ENCODE data around the gene CWC25. TPM values are rescaled to one million over a fixed set of nuclear protein-coding genes. Genes with fewer than 3 reads are reported as not detected.
"Not testable (repeated sequence)": the region's sequence is repeated elsewhere in the genome, so short reads cannot be mapped to it uniquely, and the experiment has no call there.

Gene CWC25
- total RNA-seq, 1 donor from 2014 or later, result 22.4 TPM

DNA sequence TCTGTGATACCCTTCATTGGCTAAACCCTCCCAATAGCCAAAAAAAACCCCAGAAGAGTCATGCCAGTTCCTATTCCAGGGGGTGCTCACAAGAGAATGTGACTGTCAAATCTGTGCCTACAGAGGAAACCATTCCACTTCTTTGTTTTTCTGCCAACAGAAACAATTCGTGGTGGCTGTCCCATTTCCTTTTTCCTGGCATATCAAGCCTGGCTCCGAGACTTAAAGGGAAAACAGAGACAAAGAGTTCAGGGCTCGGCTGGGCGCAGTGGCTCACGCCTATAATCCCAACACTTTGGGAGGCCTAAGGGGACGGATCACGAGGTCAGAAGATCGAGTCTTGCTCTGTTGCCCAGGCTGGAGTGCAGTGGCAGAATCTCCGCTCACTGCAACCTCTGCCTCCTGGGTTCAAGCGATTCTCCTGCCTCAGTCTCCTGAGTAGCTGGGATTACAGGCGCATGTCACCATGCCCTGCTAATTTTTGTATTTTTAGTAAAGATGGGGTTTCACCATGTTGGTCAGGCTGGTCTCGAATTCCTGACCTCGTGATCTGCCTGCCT, 34.9 kb downstream of the CWC25 start:
- DNase-seq (ENCODE audit: low spot score), result not testable (repeated sequence)

DNA sequence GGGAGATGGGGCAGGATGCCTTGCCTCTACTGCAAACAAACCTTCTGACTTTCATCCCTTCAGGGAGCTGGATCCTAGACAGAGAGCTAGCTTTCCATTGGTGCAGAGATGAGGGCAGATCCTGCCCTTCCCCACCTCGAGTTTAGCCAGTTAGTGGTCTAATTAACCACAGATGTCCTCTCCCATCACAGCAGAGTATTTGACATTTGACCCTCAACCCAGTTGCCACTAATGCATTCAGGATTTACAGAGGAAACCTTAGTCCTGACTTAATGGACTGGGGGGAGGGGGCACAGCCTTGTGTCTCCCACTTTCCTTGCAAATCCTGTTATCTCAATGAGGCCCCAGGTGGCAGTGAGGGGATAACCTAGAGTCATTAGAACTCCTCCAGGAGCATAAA, 35.9 kb downstream of the CWC25 start:
- no peak for DNase-seq (ENCODE audit: low spot score)

DNA sequence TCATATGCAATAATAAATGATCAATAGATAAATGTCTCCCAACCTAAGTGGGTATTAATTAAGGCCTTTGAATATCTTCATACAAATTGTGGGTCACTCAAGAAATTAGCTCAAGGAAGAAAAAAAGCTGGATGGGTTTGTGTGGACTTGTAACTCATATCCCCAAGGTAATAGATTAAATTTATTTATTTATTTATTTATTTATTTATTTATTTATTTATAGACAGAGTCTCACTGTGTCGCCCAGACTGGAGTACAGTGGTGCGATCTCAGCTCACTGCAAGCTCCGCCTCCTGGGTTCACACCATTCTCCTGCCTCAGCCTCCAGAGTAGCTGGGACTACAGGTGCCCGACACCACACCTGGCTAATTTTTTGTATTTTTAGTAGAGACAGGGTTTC, 37.1 kb downstream of the CWC25 start:
- DNase-seq (ENCODE audit: low spot score), result not testable (repeated sequence)

DNA sequence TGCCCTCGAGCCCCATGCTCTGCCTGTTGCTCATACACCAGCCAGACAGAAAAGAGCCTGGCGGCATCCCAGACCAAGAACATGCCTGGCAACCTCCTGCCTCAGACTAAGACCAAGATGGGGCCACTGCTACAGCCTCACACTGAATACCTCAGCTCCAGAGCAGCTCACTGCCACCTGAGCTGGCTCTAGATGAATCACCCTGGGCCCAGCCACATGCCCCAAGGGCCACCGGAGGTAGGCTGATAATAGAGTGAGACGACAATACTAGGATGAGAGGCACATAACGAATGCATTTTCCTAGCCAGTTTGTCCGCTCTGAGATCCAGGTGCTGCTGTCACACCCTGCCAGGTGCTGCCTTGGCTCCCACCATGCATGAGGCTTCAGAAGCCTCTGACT, 38.7 kb downstream of the CWC25 start:
- DNase-seq (ENCODE audit: low spot score), result no peak

DNA sequence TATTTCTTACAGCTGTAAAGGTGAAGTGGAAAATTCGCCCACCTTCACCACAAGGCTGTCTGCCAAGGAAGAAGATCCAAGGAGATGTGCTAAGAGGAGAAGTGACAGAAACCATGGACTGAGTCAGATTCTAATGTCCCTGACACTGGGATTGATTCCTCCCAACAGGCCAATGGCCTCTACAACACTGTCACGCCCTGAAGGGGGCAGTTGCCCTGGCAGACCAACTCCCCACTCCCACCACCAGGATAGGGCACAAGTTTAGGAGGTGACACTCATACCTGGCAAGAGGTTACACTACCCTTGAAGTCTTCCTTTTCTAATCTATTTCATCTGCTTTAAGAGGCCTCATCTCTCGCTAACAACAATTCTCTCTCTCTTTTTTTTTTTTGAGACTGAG, 41.9 kb downstream of the CWC25 start:
- DNase-seq (ENCODE audit: low spot score), result no peak

DNA sequence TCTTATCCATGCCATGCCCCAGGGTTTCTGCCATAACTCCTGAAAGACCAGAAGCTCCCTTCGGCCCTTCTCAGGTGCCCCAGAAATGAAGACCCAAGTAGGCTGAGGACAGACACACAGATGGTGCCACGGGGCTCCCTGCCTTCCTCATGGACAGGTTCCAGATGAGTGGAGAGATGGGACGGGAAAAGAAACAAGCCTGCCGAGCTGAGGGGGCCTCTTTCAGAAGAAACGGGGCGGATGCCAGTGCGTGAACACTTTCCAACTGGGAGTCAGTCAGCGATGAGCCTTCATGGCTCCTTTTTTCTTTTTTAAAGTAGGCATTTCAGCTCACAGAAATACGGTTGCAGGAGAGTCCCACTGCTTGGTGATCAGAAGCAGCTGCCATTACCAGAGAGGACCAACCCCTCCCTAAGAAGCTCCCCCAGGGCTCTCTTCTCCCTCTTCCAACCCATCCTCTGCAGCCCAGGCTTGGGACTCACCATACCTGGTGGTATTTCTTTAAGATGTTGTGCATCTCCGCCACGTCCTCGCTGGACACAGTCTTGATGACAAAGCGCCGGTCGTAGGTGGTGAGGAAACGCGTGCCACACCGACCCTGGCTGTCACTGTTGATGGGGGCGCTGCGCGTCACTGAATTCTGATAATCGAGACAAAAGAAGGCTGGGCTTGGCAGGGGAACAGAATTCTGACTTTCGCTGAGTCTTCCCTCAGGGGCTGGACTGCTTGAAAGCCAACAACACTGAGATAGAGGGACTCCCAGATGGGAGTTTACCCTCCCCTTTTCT, 45.0 kb downstream of the CWC25 start:
- no peak for DNase-seq (ENCODE audit: low spot score)

DNA sequence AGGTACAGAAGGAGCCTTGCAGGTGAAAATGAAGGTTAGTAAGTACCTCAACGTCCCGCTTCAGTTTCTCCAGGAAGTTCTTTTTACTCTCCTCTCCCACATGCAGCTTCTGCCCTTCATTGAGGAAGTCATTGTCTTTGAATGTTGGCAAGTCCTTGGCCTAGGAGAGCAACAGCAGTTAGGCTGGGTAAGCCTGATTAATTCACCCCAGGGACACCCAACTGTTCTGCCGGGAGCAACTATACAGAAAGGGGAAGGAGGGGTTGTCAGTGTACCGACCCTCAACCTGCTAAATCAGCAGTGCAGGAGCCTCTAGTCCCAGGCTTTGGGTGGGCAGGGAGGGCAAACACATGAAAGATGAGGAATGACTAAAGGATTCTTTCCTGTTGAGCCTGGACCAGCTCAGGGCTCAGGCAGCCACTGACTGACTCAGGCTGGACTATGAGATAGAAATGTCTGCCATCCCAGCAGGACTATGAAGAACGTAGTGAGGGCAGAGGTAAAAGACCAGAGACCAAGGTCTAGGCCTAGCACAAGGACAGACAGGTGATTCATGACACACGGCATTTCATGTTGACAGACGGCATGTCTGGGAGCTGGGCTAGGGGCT, 47.4 kb downstream of the CWC25 start:
- no peak for DNase-seq (ENCODE audit: low spot score)

DNA sequence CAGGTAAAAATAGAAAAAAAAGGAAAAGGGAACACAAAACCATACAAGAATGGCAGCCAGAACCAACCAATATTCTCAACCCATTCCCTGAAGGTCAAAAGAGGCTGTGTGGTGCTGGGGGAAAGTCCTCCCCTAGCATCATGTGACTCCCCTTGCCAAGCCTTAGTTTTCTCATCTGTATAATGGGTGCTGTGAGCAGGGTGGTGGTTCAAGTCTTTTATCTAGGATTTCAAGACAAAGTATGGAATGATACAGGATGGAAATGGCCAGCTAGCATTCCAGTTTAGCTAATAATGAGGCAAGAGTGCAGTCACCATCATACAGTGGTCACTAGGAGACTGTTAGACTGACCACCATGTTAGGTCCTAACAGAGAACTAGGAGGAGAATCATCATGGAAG, 51.9 kb downstream of the CWC25 start:
- DNase-seq (ENCODE audit: low spot score), result no peak

DNA sequence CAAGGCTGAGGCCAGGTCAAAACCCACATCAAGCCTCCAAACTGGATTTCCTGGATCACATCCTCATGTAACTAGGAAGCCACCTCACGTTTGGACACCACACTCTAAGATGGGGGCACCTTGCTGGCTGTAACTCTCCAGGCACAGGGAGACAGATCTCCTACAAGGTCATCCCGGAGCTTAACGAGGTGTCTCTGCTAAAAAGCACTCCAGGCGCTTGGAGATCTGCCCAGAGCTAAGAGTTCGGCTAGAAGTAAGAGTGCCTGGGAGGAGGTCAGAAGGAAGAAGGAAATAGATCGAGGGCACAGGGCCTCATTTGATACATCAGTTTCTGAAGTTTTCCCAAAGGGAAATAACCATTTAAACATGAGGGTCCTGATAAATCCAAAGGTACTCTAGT, 56.7 kb downstream of the CWC25 start:
- no peak for DNase-seq (ENCODE audit: low spot score)

DNA sequence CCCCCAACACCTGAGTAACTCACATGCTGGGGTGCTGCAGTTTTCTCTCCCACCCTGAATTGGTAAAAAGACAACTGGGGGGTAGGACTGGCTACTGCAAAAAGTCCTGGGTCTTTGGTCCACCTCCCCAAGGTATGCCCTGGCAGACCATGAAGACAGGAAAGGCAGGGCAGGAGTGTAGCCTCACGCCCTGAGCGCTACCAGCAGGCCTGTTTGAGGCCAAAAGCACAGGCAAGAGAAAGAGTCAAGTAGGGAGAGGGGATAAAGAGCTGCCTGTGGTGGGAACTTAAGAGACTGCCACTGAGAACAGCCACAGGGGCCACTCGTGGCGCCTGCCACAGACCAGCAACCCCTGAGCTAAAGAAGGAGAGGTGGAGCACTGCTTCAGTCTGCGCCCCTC, 58.8 kb downstream of the CWC25 start:
- DNase-seq (ENCODE audit: low spot score), result no peak

DNA sequence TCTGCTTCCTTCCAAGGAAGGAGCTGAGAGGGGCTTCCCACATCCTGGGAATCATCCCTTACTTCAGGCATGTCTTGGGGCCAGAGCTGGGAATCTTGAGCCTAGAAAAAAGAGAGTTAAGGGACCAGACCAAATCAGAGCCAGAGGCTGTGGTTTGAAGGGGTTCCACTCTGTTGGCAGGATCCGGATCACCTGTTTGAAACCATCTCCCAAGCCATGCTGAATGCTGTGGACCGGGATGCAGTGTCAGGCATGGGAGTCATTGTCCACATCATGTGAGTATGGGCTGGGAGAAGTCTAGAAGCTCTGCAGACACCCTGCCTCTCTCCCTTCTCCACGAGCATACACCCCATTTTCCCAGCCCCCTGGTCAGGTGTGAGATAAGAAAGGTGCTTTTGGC, 62.9 kb downstream of the CWC25 start:
- DNase-seq (ENCODE audit: low spot score), result no peak

DNA sequence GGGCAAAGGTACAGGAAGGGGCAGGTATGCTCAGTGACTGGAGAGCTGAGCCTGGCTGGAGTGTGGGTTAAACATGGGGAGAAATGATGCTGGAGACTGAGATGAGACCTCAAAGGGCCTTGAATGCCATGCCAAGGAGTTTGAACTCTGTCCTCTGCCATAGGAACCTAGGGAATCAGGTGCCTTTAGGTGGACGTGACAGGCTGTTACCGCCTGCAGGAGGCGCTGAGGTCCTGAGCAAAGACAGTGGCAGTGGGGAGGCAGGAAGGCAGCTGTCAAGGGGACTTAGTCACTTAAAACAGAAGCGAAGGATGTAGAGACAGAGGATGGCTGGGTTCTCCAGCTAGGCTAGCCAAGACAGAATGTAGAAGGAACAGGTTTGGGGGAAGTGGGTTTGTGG, 63.5 kb downstream of the CWC25 start:
- DNase-seq (ENCODE audit: low spot score), result no peak

DNA sequence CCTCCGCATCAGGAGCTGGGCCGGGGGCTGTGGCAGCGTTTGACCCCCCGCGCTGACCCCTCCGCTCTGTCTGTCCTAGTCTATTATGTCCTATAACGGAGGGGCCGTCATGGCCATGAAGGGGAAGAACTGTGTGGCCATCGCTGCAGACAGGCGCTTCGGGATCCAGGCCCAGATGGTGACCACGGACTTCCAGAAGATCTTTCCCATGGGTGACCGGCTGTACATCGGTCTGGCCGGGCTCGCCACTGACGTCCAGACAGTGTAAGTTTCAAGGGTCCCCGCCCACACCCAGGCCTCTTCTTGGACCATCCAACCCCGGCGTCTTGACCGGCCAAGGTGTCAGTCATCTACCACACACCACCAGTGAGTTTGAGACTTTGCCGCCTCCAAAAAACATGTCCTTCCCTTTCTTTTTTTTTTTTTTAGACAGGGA, 72.0 kb downstream of the CWC25 start:
- DNase-seq (ENCODE audit: low spot score), result no peak

DNA sequence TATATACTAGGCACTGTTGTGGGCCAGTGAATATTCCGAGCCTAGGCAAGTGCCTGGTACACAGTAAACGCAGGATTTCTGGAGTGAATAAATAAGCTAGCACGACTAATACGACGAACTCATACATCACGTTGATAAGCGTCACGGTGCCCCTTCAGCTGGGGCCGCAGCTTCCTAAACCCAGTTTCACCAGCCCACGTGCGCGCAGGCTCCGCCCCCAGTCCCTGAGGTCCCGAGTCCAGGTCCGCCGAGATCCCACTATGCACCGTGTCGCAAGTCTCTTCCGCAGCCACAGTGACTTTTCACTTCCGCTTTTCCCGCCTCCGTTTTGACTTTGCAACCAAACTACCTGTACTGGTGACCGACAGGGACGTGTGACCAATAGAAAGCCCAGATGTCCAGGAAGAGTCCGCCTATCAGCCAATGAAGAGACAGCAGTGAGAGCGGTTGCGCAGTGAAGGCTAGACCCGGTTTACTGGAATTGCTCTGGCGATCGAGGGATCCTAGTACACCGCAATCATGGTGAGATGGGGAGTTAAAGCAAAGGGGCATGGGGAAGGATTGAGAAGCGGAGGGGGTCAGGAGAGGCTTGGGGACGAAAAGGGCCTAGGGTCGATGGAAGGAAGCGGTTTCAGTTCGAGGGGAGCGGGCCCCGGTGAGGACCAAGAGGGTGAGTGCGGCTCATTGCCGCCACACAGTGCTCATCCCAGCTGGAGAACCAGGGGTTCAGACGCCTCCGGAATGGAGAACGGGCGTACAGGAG, 72.6 kb downstream of the CWC25 start, which contains the start of gene PSMB3:
Gene PSMB3 (plus strand): TSS at position 434 of the 763 bp plus-strand sequence. CDS start 86 bp downstream, at position 520.
- peak; percentile 97 for DNase-seq (ENCODE audit: low spot score)

DNA sequence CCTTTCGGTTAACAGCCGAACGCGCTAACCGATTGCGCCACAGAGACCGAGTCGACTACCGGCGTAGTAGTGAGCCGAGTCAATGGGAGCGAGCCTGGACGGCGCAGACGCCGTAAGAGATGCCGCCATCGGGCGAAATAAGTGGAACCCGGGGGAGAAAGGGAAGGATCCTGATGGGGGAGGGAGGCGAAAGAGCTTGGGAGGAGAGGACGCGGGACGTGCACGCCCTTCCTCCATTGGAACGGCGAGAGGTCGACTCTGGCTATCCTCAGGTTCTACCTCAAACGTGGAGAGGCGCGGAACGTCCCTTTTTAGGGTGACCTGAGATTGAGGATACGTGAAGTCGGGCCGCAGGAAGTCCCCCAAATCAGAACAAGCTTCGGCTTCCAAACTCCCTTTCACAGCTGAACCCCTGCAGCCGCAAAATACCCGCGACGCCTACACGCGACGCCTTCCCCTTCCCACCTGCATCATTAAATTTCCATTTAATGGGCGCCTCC, 73.3 kb downstream of the CWC25 start:
- no peak for DNase-seq (ENCODE audit: low spot score)

DNA sequence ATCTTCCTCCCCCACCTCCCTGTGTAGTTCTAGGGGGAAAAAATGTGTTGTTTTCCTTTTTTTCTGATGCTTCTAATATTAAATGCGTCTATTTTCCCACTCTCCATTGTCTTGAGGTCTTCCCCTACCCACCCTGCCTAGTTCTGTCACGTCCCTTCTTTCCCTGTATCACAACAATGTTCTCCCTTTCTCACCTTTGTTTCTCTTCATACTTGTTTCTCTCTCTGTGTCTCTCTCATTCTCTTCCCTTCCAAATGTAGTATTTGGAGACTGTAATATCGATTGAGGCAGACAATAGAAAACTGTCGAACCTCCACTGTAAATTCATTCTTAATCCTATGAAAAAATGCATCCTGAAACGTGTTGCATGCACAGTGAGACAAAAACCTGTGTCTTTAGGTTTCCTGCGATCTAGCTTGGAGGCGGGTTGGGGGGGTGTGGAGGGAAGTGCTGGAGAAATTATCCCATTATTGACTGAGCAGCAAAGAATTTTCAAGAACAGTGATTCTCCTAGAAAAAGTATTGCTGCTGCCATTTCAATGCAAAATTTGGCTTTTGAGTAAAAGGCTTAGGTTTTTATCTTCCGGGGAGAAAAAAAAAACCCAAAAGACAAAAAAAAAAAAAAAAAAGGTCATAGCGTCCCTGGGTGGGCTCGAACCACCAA, 73.8 kb downstream of the CWC25 start:
- no peak for DNase-seq (ENCODE audit: low spot score)

Small RNAs within 50 kb of the gene (microRNA-seq; reads per million reads assigned to microRNA genes)
- gene MIR4727 (ENCODE audit: borderline number of aligned reads), result not detected

Other genes with a start within 250 kb of the CWC25 start
- gene SRCIN1, start 219.4 kb downstream of the CWC25 start, total RNA-seq, result 10.1 TPM
- 2.5 TPM for gene EPOP, start 150.4 kb downstream of the CWC25 start, total RNA-seq
- 77.0 TPM for gene MLLT6, start 120.0 kb downstream of the CWC25 start, total RNA-seq
- gene CISD3, start 95.0 kb downstream of the CWC25 start, total RNA-seq, result 44.6 TPM
- 40.7 TPM for gene PCGF2, start 77.0 kb downstream of the CWC25 start, total RNA-seq
- gene PSMB3, start 72.6 kb downstream of the CWC25 start, total RNA-seq, result 145 TPM
- gene PIP4K2B, start 25.8 kb downstream of the CWC25 start, total RNA-seq, result 41.6 TPM
- gene RPL23, start 28.4 kb upstream of the CWC25 start, total RNA-seq, result 1,395 TPM
- 172 TPM for gene LASP1, start 44.7 kb upstream of the CWC25 start, total RNA-seq
- gene FBXO47, start 142.1 kb upstream of the CWC25 start, total RNA-seq, result not detected

Measured in mesenteric fat pad (tissue), 1 donor.